HG03565 (cell line): Measurements from ENCODE around the gene SYNE2.

Source experiments
- ATAC-seq: cut with Tn5 transposase; IDR thresholded peaks from one replicate; pipeline ENCODE4 v1.9.1; 2021; ENCODE audit warnings: mild to moderate bottlenecking, moderate library complexity; ENCODE audit not compliant: unreplicated experiment

SYNE2 gene

GRCh38 chr14:64062381-64063115 lies 209.7 kb downstream of the SYNE2 start:
- ATAC-seq = no peak

- ATAC-seq = no peak
Measured at GRCh38 chr14:64064447-64064846, 211.6 kb downstream of the SYNE2 start.

- no peak for ATAC-seq
Measured at GRCh38 chr14:64069634-64070359, 217.0 kb downstream of the SYNE2 start.

GRCh38 chr14:64074961-64075612 lies 222.3 kb downstream of the SYNE2 start:
- ATAC-seq = no peak

- no peak for ATAC-seq
Measured at GRCh38 chr14:64075613-64076005, 222.8 kb downstream of the SYNE2 start.

- ATAC-seq = no peak
Measured at GRCh38 chr14:64080452-64080851, 227.6 kb downstream of the SYNE2 start.

- ATAC-seq = no peak
Measured at GRCh38 chr14:64081174-64081746, 228.5 kb downstream of the SYNE2 start.

- no peak for ATAC-seq
Measured at GRCh38 chr14:64082837-64083236, 230.0 kb downstream of the SYNE2 start.

GRCh38 chr14:64088647-64088964 lies 235.8 kb downstream of the SYNE2 start:
- no peak for ATAC-seq

- no peak for ATAC-seq
Measured at GRCh38 chr14:64089920-64090319, 237.1 kb downstream of the SYNE2 start.

GRCh38 chr14:64091217-64091616 lies 238.4 kb downstream of the SYNE2 start:
- ATAC-seq = no peak

- no peak for ATAC-seq
Measured at GRCh38 chr14:64092338-64092737, 239.5 kb downstream of the SYNE2 start.

GRCh38 chr14:64092940-64093339 lies 240.1 kb downstream of the SYNE2 start:
- ATAC-seq = no peak

GRCh38 chr14:64095620-64096019 lies 242.8 kb downstream of the SYNE2 start:
- no peak for ATAC-seq

GRCh38 chr14:64098120-64098519 lies 245.3 kb downstream of the SYNE2 start:
- no peak for ATAC-seq

- no peak for ATAC-seq
Measured at GRCh38 chr14:64107438-64107837, 254.6 kb downstream of the SYNE2 start.

GRCh38 chr14:64109819-64110554 lies 257.2 kb downstream of the SYNE2 start:
- ATAC-seq = no peak

GRCh38 chr14:64110802-64111201 lies 258.0 kb downstream of the SYNE2 start:
- ATAC-seq = no peak

GRCh38 chr14:64112867-64113678 lies 260.3 kb downstream of the SYNE2 start:
- no peak for ATAC-seq

GRCh38 chr14:64114166-64114565 lies 261.4 kb downstream of the SYNE2 start:
- no peak for ATAC-seq
